Peyer's patch (tissue), 4 donors: Measurements from ENCODE around the gene SLC44A4.

Experiments
- CTCF ChIP-seq, 6 experiments: fragments of 450-650 bp in 4 of 6; fragments of 200-600 bp in 2 of 6; sonication (generic) in 1 of 6; IDR thresholded peaks; one replicate each; pipeline ENCODE4 v1.5.1; 2017 to 2019; ENCODE audit warnings: antibody characterized with exemption in 6 of 6, mild to moderate bottlenecking in 3 of 6, moderate library complexity in 1 of 6
- POLR2A ChIP-seq, 2 donors: fragments of 450-650 bp; IDR thresholded peaks; one replicate each; pipeline ENCODE4 v1.5.1; 2017; ENCODE audit warnings: antibody characterized with exemption in 2 of 2, mild to moderate bottlenecking in 2 of 2, moderate library complexity in 2 of 2

DNA sequence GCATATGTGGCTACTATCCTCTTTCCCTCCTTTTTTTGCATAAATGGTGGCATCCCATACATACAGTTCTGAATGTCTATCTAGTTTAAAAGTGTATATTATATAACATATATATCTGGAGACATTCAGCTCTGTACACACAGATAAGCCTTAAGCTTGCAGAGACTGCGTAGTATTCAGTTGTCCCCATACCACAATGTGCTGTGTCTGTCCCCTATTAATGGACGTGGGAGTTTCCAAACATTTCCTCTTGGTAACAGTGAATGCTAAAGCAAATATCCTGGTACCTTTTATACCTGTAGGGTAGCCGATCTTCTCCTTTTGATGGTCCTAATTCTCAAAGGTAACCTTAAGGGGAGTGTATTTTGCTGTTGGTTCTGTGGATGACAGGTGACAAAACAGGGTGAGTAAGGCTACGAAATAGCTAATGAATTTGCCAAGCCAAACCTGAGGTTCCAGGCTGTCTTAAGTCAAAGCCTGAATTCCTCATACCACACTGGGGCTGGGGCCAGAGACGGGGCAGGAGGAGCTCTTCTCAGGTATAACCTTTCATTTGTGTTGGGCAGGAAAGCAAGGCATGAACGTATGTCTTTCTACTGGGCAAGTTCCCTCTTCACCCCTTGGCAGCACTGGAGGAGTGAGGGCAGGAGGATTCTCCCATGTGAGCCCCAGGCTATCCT lies 41.0 kb upstream of the SLC44A4 start:
- TF ChIP-seq POLR2A (IDR thresholded peaks at IDR 0.05) = no peak
- TF ChIP-seq CTCF (IDR thresholded peaks at IDR 0.05) = no peak
